Activated naive CD8-positive, alpha-beta T cell treated with anti-CD3 and anti-CD28 coated beads, Interleukin-2, amount 50 U/mL, for 16 hours (primary cell): ENCODE measurements around the gene ZBTB17.

Source experiments
- DNase-seq: peaks from one replicate; pipeline ENCODE4 v3.0.0-alpha.2; 2020; ENCODE audit warnings: low read depth, low spot score

The ZBTB17 gene

GRCh38 chr1:15947382-15948090 lies 28.4 kb downstream of the ZBTB17 start:
- DNase-seq, result no peak

GRCh38 chr1:15946571-15947381 lies 29.1 kb downstream of the ZBTB17 start:
- DNase-seq, result no peak

- no peak for DNase-seq
These were observed 30.0 kb downstream of the ZBTB17 start for GRCh38 chr1:15945832-15946448.

GRCh38 chr1:15945011-15945831 lies 30.7 kb downstream of the ZBTB17 start:
- DNase-seq, result no peak

- DNase-seq, result no peak
These were observed 31.4 kb downstream of the ZBTB17 start for GRCh38 chr1:15944308-15945010.

GRCh38 chr1:15943992-15944307 lies 32.0 kb downstream of the ZBTB17 start:
- DNase-seq, result no peak

- no peak for DNase-seq
These were observed 32.4 kb downstream of the ZBTB17 start for GRCh38 chr1:15943328-15943991.

GRCh38 chr1:15942661-15943327 lies 33.1 kb downstream of the ZBTB17 start:
- DNase-seq, result no peak

GRCh38 chr1:15941899-15942660 lies 33.8 kb downstream of the ZBTB17 start:
- no peak for DNase-seq

- no peak for DNase-seq
These were observed 34.7 kb downstream of the ZBTB17 start for GRCh38 chr1:15941044-15941840.

- DNase-seq, result no peak
These were observed 35.5 kb downstream of the ZBTB17 start for GRCh38 chr1:15940110-15941043.

GRCh38 chr1:15939181-15940109 lies 36.5 kb downstream of the ZBTB17 start:
- DNase-seq, result no peak

- DNase-seq, result no peak
These were observed 37.2 kb downstream of the ZBTB17 start for GRCh38 chr1:15938628-15939161.

GRCh38 chr1:15937706-15938168 lies 38.2 kb downstream of the ZBTB17 start:
- no peak for DNase-seq

GRCh38 chr1:15937146-15937545 lies 38.8 kb downstream of the ZBTB17 start:
- no peak for DNase-seq

GRCh38 chr1:15936025-15936424 lies 39.9 kb downstream of the ZBTB17 start:
- no peak for DNase-seq
